ENCODE results near the gene EGFR. TPM values are rescaled to one million over a fixed set of nuclear protein-coding genes. Genes with fewer than 3 reads are reported as not detected.
"Not testable (repeated sequence)": the region's sequence is repeated elsewhere in the genome, so short reads cannot be mapped to it uniquely, and the experiment has no call there.

Gene EGFR
- total RNA-seq, 2 experiments from 2014 or later, result not detected

- CTCF ChIA-PET, result no interaction called here
- H3K4me3 Mint-ChIP-seq, result no peak overlapping the region
- DNase-seq, result no peak
- no peaks in the 10 kb centered on the region for H3K36me3 Mint-ChIP-seq
- H3K27me3 Mint-ChIP-seq, result no peaks in the 10 kb centered on the region
- no peak for ATAC-seq
- H3K27ac Mint-ChIP-seq, result no peak overlapping the region
- peaks cover 13% of the 10 kb centered on the region for H3K9me3 Mint-ChIP-seq (ENCODE audit: low read depth)
- no peaks in the 10 kb centered on the region for H3K4me1 Mint-ChIP-seq
Measured at GRCh38 chr7:55164527-55164926, 145.7 kb downstream of the EGFR start.

- Mint-ChIP-seq H3K27me3 (no peaks in the 10 kb centered on the region), H3K27ac (no peak overlapping the region), H3K9me3 (ENCODE audit: low read depth) (peaks cover 13% of the 10 kb centered on the region), H3K4me3 (no peak overlapping the region), H3K36me3 (no peaks in the 10 kb centered on the region), H3K4me1 (no peaks in the 10 kb centered on the region)
- no peak for ATAC-seq
- CTCF ChIA-PET, result no interaction called here
- no peak for DNase-seq
Measured at GRCh38 chr7:55165176-55165861, 146.5 kb downstream of the EGFR start.

DNA sequence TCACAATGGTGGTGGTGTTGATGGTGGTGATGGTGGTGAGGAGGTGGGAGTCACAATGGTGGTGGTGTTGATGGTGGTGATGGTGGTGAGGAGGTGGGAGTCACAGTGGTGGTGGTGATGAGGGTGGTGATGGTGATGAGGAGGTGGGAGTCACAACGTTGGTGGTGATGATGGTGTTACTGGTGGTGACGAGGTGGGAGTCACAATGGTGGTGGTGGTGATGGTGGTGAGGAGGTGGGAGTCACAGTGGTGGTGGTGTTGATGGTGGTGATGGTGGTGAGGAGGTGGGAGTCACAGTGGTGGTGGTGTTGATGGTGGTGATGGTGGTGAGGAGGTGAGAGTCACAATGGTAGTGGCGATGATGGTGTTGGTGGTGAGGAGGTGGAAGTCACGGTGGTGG is 148.5 kb downstream of the EGFR start:
- H3K36me3 Mint-ChIP-seq, H3K27ac Mint-ChIP-seq, H3K4me3 Mint-ChIP-seq, H3K27me3 Mint-ChIP-seq, ATAC-seq, CTCF ChIA-PET, H3K4me1 Mint-ChIP-seq, DNase-seq: not testable (repeated sequence)
- peaks cover 13% of the 10 kb centered on the region for H3K9me3 Mint-ChIP-seq (ENCODE audit: low read depth)

DNA sequence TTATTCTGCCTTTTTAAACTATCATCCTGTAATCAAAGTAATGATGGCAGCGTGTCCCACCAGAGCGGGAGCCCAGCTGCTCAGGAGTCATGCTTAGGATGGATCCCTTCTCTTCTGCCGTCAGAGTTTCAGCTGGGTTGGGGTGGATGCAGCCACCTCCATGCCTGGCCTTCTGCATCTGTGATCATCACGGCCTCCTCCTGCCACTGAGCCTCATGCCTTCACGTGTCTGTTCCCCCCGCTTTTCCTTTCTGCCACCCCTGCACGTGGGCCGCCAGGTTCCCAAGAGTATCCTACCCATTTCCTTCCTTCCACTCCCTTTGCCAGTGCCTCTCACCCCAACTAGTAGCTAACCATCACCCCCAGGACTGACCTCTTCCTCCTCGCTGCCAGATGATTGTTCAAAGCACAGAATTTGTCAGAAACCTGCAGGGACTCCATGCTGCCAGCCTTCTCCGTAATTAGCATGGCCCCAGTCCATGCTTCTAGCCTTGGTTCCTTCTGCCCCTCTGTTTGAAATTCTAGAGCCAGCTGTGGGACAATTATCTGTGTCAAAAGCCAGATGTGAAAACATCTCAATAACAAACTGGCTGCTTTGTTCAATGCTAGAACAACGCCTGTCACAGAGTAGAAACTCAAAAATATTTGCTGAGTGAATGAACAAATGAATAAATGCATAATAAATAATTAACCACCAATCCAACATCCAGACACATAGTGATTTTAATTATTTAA is 151.7 kb downstream of the EGFR start:
- no peaks in the 10 kb centered on the region for H3K36me3 Mint-ChIP-seq
- DNase-seq (no peak), ATAC-seq (no peak)
- peaks cover 3% of the 10 kb centered on the region for H3K27me3 Mint-ChIP-seq
- no peak overlapping the region for H3K27ac Mint-ChIP-seq
- peaks cover 13% of the 10 kb centered on the region for H3K9me3 Mint-ChIP-seq (ENCODE audit: low read depth)
- CTCF ChIA-PET, result no interaction called here
- no peak overlapping the region for H3K4me3 Mint-ChIP-seq
- no peaks in the 10 kb centered on the region for H3K4me1 Mint-ChIP-seq

DNA sequence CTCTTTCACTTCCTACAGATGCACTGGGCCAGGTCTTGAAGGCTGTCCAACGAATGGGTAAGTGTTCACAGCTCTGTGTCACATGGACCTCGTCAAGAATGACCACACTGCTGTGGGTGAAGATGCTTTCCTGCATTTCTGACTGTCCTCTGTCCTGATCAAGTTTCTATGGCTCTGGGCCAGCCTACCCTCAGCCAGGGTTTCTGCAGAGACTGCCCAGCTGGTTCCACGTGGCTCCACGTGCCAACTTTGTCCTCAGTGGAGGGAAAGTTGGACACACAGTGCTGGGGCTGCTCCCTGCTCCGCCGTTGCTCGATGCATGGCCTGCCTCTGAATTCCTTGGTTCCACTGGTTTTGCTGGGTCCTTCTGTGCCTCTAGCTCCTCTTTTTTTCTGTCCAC is 152.3 kb downstream of the EGFR start:
- CTCF ChIA-PET, result no interaction called here
- no peaks in the 10 kb centered on the region for H3K36me3 Mint-ChIP-seq
- H3K9me3 Mint-ChIP-seq (ENCODE audit: low read depth), result peaks cover 13% of the 10 kb centered on the region
- no peaks in the 10 kb centered on the region for H3K4me1 Mint-ChIP-seq
- DNase-seq, result no peak
- no peak for ATAC-seq
- no peak overlapping the region for H3K4me3 Mint-ChIP-seq
- H3K27me3 Mint-ChIP-seq, result peaks cover 3% of the 10 kb centered on the region
- H3K27ac Mint-ChIP-seq, result no peak overlapping the region

DNA sequence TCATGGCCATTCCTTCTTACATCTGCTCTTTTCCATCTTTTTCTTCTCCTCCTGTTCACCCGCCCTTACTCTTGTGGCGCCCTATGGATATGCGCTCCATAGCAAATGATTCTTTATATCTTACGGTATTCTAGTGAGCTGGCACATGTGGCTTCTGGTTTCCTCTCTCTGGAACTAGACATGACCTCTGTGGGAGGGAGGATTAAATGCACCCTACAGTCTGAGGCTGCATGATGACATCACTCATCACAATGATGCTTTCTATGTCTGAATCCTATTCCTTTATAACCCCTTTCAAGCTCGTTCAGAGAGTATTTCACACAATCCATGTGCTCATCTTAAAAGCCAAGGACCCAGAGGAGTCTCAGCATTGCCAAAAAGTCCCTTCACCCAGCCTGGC is 153.3 kb downstream of the EGFR start:
- ATAC-seq (no peak), DNase-seq (no peak)
- peaks cover 5% of the 10 kb centered on the region for H3K9me3 Mint-ChIP-seq (ENCODE audit: low read depth)
- no peaks in the 10 kb centered on the region for H3K36me3 Mint-ChIP-seq
- CTCF ChIA-PET, result no interaction called here
- no peak overlapping the region for H3K27ac Mint-ChIP-seq
- peaks cover 3% of the 10 kb centered on the region for H3K27me3 Mint-ChIP-seq
- H3K4me3 Mint-ChIP-seq, result no peak overlapping the region
- H3K4me1 Mint-ChIP-seq, result no peaks in the 10 kb centered on the region

DNA sequence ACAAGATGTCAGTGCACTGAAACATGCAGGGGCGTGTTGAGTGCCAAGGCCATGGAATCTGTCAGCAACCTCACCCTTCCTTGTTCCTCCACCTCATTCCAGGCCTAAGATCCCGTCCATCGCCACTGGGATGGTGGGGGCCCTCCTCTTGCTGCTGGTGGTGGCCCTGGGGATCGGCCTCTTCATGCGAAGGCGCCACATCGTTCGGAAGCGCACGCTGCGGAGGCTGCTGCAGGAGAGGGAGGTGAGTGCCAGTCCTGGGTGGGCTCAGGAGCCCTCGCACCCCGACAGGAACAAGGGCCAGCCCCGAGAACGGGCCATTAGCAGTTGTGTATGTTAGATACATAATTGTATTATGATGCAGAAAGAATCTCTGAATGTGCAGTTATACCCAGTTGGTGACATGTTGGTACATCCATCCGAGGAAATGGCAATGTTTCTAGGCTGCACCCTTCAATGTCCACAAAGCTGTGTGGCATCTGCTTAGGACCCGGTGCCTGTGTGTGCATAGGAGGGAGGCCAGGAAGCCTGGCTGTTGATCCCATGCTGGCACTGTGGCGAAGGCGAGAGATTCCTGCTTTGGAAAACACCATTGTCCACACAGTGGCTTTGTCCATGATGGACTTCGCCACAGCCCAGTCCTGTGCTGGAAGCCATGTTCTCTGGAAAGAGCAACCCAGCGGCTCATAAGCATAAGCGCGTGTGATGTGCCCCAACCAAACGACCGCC is 154.2 kb downstream of the EGFR start:
- Mint-ChIP-seq H3K9me3 (ENCODE audit: low read depth) (no peaks in the 10 kb centered on the region), H3K27me3 (peaks cover 3% of the 10 kb centered on the region), H3K36me3 (no peaks in the 10 kb centered on the region), H3K27ac (no peak overlapping the region), H3K4me1 (no peaks in the 10 kb centered on the region), H3K4me3 (no peak overlapping the region)
- ATAC-seq (no peak), DNase-seq (peak; percentile 25)
- CTCF ChIA-PET, result no interaction called here

GRCh38 chr7:55173671-55174070 is 154.9 kb downstream of the EGFR start:
- no peaks in the 10 kb centered on the region for H3K36me3 Mint-ChIP-seq
- CTCF ChIA-PET, result no interaction called here

DNA sequence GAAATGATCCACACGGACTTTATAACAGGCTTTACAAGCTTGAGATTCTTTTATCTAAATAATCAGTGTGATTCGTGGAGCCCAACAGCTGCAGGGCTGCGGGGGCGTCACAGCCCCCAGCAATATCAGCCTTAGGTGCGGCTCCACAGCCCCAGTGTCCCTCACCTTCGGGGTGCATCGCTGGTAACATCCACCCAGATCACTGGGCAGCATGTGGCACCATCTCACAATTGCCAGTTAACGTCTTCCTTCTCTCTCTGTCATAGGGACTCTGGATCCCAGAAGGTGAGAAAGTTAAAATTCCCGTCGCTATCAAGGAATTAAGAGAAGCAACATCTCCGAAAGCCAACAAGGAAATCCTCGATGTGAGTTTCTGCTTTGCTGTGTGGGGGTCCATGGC is 155.6 kb downstream of the EGFR start:
- CTCF ChIA-PET, result no interaction called here
- no peaks in the 10 kb centered on the region for H3K9me3 Mint-ChIP-seq (ENCODE audit: low read depth)
- H3K36me3 Mint-ChIP-seq, result no peaks in the 10 kb centered on the region
- DNase-seq, result no peak
- no peak for ATAC-seq
- H3K27me3 Mint-ChIP-seq, result peaks cover 3% of the 10 kb centered on the region
- no peaks in the 10 kb centered on the region for H3K4me1 Mint-ChIP-seq
- H3K27ac Mint-ChIP-seq, result no peak overlapping the region
- H3K4me3 Mint-ChIP-seq, result no peak overlapping the region

More at GRCh38 chr7:55173671-55174070, 154.9 kb downstream of the EGFR start:
- Mint-ChIP-seq H3K4me3 (no peak overlapping the region), H3K4me1 (no peaks in the 10 kb centered on the region), H3K27ac (no peak overlapping the region), H3K9me3 (ENCODE audit: low read depth) (no peaks in the 10 kb centered on the region), H3K27me3 (peaks cover 3% of the 10 kb centered on the region)
- ATAC-seq (no peak), DNase-seq (peak; percentile 19)

DNA sequence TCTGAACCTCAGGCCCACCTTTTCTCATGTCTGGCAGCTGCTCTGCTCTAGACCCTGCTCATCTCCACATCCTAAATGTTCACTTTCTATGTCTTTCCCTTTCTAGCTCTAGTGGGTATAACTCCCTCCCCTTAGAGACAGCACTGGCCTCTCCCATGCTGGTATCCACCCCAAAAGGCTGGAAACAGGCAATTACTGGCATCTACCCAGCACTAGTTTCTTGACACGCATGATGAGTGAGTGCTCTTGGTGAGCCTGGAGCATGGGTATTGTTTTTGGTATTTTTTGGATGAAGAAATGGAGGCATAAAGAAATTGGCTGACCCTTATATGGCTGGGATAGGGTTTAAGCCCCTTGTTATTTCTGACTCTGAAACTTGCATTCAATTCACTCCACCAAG is 156.0 kb downstream of the EGFR start:
- CTCF ChIA-PET, result no interaction called here
- Mint-ChIP-seq H3K27me3 (peaks cover 3% of the 10 kb centered on the region), H3K9me3 (ENCODE audit: low read depth) (no peaks in the 10 kb centered on the region), H3K27ac (no peak overlapping the region), H3K36me3 (no peaks in the 10 kb centered on the region), H3K4me3 (no peak overlapping the region), H3K4me1 (no peaks in the 10 kb centered on the region)
- no peak for ATAC-seq
- DNase-seq, result no peak

- peaks cover under 1% of the 10 kb centered on the region for H3K27me3 Mint-ChIP-seq
- no peak for DNase-seq
Measured at GRCh38 chr7:55177068-55177530, 158.3 kb downstream of the EGFR start.

DNA sequence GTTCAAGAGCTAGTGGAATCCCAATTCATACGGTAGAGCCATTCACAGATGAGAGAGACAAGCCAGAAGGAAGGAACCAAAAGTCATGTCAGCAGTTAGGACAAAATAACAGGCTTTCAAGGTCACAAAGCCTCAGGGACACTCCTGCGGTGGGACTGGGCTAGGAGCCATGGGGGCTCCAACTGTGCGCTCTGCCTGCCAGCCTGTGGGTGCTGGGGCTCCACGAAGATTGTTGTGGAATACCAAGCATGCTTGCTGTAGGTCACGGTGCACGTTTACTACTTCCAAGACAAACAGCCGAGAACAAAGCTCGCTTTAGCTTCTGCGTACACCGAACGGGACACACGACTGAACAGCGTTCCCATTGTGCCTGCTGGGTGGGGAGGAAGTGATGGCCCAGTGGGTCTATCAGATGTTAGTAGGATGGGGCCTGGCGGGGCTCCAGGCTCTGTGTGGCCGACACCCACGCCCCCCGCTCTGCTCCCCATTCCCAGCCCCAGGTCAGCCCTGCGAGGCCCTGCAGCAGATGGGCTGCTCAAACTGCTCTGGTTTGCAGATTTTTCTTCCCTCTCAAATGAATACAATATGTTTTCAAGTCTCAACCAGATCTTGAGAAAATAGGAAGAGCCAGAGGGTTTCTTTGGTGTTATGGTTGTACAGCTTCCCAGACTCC is 158.9 kb downstream of the EGFR start:
- CTCF ChIA-PET, result no interaction called here
- DNase-seq, result no peak
- no peak overlapping the region for H3K4me3 Mint-ChIP-seq
- H3K27ac Mint-ChIP-seq, result no peak overlapping the region
- H3K9me3 Mint-ChIP-seq (ENCODE audit: low read depth), result no peaks in the 10 kb centered on the region
- no peak for ATAC-seq
- no peaks in the 10 kb centered on the region for H3K4me1 Mint-ChIP-seq
- no peaks in the 10 kb centered on the region for H3K27me3 Mint-ChIP-seq
- no peaks in the 10 kb centered on the region for H3K36me3 Mint-ChIP-seq

More at GRCh38 chr7:55177068-55177530, 158.3 kb downstream of the EGFR start:
- CTCF ChIA-PET, result no interaction called here
- no peaks in the 10 kb centered on the region for H3K4me1 Mint-ChIP-seq
- H3K36me3 Mint-ChIP-seq, result no peaks in the 10 kb centered on the region
- H3K4me3 Mint-ChIP-seq, result no peak overlapping the region
- no peak for ATAC-seq
- no peak overlapping the region for H3K27ac Mint-ChIP-seq
- H3K9me3 Mint-ChIP-seq (ENCODE audit: low read depth), result no peaks in the 10 kb centered on the region

DNA sequence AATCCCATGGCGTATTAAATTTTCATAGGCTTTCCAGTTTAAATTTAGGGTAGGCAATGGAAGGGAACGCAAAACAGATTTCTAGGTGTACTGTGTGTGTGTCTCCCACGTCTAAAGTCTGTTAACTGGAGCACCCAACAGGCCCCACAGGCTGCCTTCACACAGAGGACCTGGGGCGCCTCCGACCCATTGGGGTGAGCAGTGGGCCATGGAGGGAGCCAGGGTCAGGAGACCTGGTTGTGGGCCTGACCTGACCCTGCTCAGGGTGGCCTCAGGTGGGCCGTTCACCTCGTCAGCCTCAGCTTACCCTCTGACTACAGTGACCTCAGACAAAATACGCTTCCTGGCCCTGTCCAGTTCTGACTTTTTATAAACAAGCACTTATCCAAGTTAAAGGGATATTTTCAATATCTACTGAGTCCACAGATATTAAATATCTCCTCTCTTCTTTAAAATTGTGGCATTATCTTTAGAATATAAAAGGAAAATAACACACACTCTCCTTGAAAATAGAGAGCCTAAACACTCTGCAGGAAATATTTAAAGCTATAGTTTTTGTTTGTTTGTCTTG is 159.6 kb downstream of the EGFR start:
- DNase-seq (no peak), ATAC-seq (no peak)
- Mint-ChIP-seq H3K27ac (no peak overlapping the region), H3K27me3 (no peaks in the 10 kb centered on the region), H3K36me3 (no peaks in the 10 kb centered on the region), H3K9me3 (ENCODE audit: low read depth) (no peaks in the 10 kb centered on the region), H3K4me1 (no peaks in the 10 kb centered on the region), H3K4me3 (no peak overlapping the region)
- CTCF ChIA-PET, result no interaction called here

Measured in activated CD8-positive, alpha-beta memory T cell treated with anti-CD3 and anti-CD28 coated beads, Interleukin-2, amount 10 ng/mL, durations not matched to agents 7 days and 5 days (primary cell).